Neutrophil (primary cell): ENCODE measurements around the gene WDFY1.

Experiments used
- H3K27ac ChIP-seq: fragments of 200-600 bp; sonication (generic); 2 replicates; pipeline ENCODE4 v1.5.1; 2016; ENCODE audit warnings: mild to moderate bottlenecking, moderate library complexity
- H3K27me3 ChIP-seq: fragments of 200-600 bp; sonication (generic); 2 replicates; pipeline ENCODE4 v1.6.0; 2016; ENCODE audit warnings: mild to moderate bottlenecking
- H3K36me3 ChIP-seq: fragments of 200-600 bp; sonication (generic); 2 replicates; pipeline ENCODE4 v1.5.1; 2017
- H3K4me1 ChIP-seq, 2 experiments: fragments of 200-600 bp in 1 of 2; sonication (generic) in 1 of 2; 1 replicate in 1 of 2; 2 replicates in 1 of 2; pipeline versions ENCODE4 v1.5.1 to v1.6.1; 2013 to 2016; ENCODE audit warnings: low read depth in 1 of 2, low read length in 1 of 2, mild to moderate bottlenecking in 1 of 2, moderate library complexity in 1 of 2; ENCODE audit not compliant: control insufficient read depth in 1 of 2, insufficient read depth in 1 of 2
- H3K4me3 ChIP-seq, 2 experiments: fragments of 200-600 bp in 1 of 2; sonication (generic) in 1 of 2; 1 replicate in 1 of 2; 2 replicates in 1 of 2; pipeline ENCODE4 v1.5.1; 2013 to 2016; ENCODE audit warnings: low read depth in 1 of 2, low read length in 1 of 2, mild to moderate bottlenecking in 1 of 2, moderate library complexity in 1 of 2
- H3K9me3 ChIP-seq: fragments of 200-600 bp; sonication (generic); 2 replicates; pipeline ENCODE4 v1.5.1; 2016
- CTCF ChIP-seq: fragments of 200-600 bp; sonication (generic); IDR thresholded peaks from 2 replicates; pipeline ENCODE4 v1.5.1; 2016; ENCODE audit warnings: antibody characterized with exemption

The WDFY1 gene

GRCh38 chr2:223949241-223949840, 4.2 kb upstream of the WDFY1 start:
- Histone ChIP-seq H3K27ac (no peak overlapping the region), H3K4me1 (peaks cover 51 to 52% of the 10 kb centered on the region in 2 experiments), H3K9me3 (no peaks in the 10 kb centered on the region), H3K27me3 (no peaks in the 10 kb centered on the region), H3K36me3 (no peaks in the 10 kb centered on the region), H3K4me3 (no peak overlapping the region)
- TF ChIP-seq CTCF = no peak

- Histone ChIP-seq H3K9me3 (no peaks in the 10 kb centered on the region), H3K4me1 (peaks cover 57 to 60% of the 10 kb centered on the region in 2 experiments), H3K27ac (no peak overlapping the region), H3K4me3 (no peak overlapping the region), H3K36me3 (no peaks in the 10 kb centered on the region), H3K27me3 (no peaks in the 10 kb centered on the region)
- no peak for TF ChIP-seq CTCF
Measured at GRCh38 chr2:223947711-223948205, 2.6 kb upstream of the WDFY1 start.

- H3K36me3 ChIP-seq = no peaks in the 10 kb centered on the region
- TF ChIP-seq CTCF = no peak
- H3K27me3 ChIP-seq = no peaks in the 10 kb centered on the region
- H3K4me3 ChIP-seq = peak overlapping the region; percentile 82 to 93
- peak overlapping the region; percentile 84 for H3K27ac ChIP-seq
- no peaks in the 10 kb centered on the region for H3K9me3 ChIP-seq
- H3K4me1 ChIP-seq = peaks cover 55 to 64% of the 10 kb centered on the region in 2 experiments
Measured at GRCh38 chr2:223945755-223946154, 620 bp upstream of the WDFY1 start.

GRCh38 chr2:223944166-223944702, 901 bp downstream of the WDFY1 start:
- peaks cover 49 to 58% of the 10 kb centered on the region in 2 experiments for H3K4me1 ChIP-seq

GRCh38 chr2:223943561-223944008, 1.6 kb downstream of the WDFY1 start:
- TF ChIP-seq CTCF = no peak
- Histone ChIP-seq H3K4me1 (peaks cover 43 to 52% of the 10 kb centered on the region in 2 experiments), H3K4me3 (peak overlapping the region; percentile 82 to 93), H3K9me3 (no peaks in the 10 kb centered on the region), H3K27ac (peak overlapping the region; percentile 84), H3K27me3 (no peaks in the 10 kb centered on the region), H3K36me3 (no peaks in the 10 kb centered on the region)

More at GRCh38 chr2:223944166-223944702, 901 bp downstream of the WDFY1 start:
- Histone ChIP-seq H3K27me3 (no peaks in the 10 kb centered on the region), H3K9me3 (no peaks in the 10 kb centered on the region), H3K36me3 (no peaks in the 10 kb centered on the region), H3K27ac (peak overlapping the region; percentile 84), H3K4me3 (peak overlapping the region; percentile 82 to 93)
- no peak for TF ChIP-seq CTCF
